ENCODE results near the gene ASMT. TPM values are rescaled to one million over a fixed set of nuclear protein-coding genes. Genes with fewer than 3 reads are reported as not detected.

ASMT gene
- total and polyA plus RNA-seq, 3 donors from 2014 or later: 0.37 to 0.55 TPM; not detected in 1

GRCh38 chrX:1609762-1610161, 5.1 kb upstream of the ASMT start:
- TF ChIP-seq POLR2A (IDR thresholded peaks at IDR 0.05) (no peak), CTCF (IDR thresholded peaks at IDR 0.05) (no peak)
- H3K27me3 ChIP-seq: no peaks in the 10 kb centered on the region
- no peak overlapping the region for H3K27ac ChIP-seq
- no peaks in the 10 kb centered on the region for H3K36me3 ChIP-seq (ENCODE audit: low read depth, missing control alignments)
- no peaks in the 10 kb centered on the region for H3K9me3 ChIP-seq
- DNase-seq: no peak
- WGBS, 2 donors: 78 to 79% methylated on average over 8 to 10 of the region's 10 CpGs
- no peak overlapping the region for H3K4me3 ChIP-seq
- no peaks in the 10 kb centered on the region for H3K4me1 ChIP-seq
- intact Hi-C loops (cut with DNase I; ENCODE audit: low total_unique reads): no loop called here

GRCh38 chrX:1610166-1610565, 4.7 kb upstream of the ASMT start:
- WGBS, 2 donors: 71 to 76% methylated on average over 6 to 15 of the region's 15 CpGs
- Histone ChIP-seq H3K9me3 (no peaks in the 10 kb centered on the region), H3K27ac (no peak overlapping the region), H3K36me3 (ENCODE audit: low read depth, missing control alignments) (no peaks in the 10 kb centered on the region), H3K4me3 (no peak overlapping the region), H3K4me1 (no peaks in the 10 kb centered on the region), H3K27me3 (no peaks in the 10 kb centered on the region)
- intact Hi-C loops (cut with DNase I; ENCODE audit: low total_unique reads): no loop called here
- no peak for DNase-seq
- TF ChIP-seq CTCF (IDR thresholded peaks at IDR 0.05) (no peak), POLR2A (IDR thresholded peaks at IDR 0.05) (no peak)

- no peak overlapping the region for H3K4me3 ChIP-seq
- 85% methylated on average over 12 of the region's 12 CpGs for WGBS, 2 donors
- no peaks in the 10 kb centered on the region for H3K4me1 ChIP-seq
- intact Hi-C loops (cut with DNase I; ENCODE audit: low total_unique reads): no loop called here
- no peaks in the 10 kb centered on the region for H3K36me3 ChIP-seq (ENCODE audit: low read depth, missing control alignments)
- no peaks in the 10 kb centered on the region for H3K9me3 ChIP-seq
- DNase-seq: no peak
- H3K27me3 ChIP-seq: no peaks in the 10 kb centered on the region
- no peak for TF ChIP-seq POLR2A (IDR thresholded peaks at IDR 0.05)
- no peak for TF ChIP-seq CTCF (IDR thresholded peaks at IDR 0.05)
- no peak overlapping the region for H3K27ac ChIP-seq
Measured at GRCh38 chrX:1610736-1611135, 4.1 kb upstream of the ASMT start.

GRCh38 chrX:1612641-1613286, 2.1 kb upstream of the ASMT start:
- Histone ChIP-seq H3K4me1 (no peaks in the 10 kb centered on the region), H3K9me3 (no peaks in the 10 kb centered on the region), H3K36me3 (ENCODE audit: low read depth, missing control alignments) (no peaks in the 10 kb centered on the region), H3K27ac (no peak overlapping the region), H3K27me3 (no peaks in the 10 kb centered on the region), H3K4me3 (no peak overlapping the region)
- TF ChIP-seq POLR2A (IDR thresholded peaks at IDR 0.05) (no peak), CTCF (IDR thresholded peaks at IDR 0.05) (no peak)
- intact Hi-C loops (cut with DNase I; ENCODE audit: low total_unique reads): no loop called here
- DNase-seq: no peak
- 83 to 85% methylated on average over 5 of the region's 5 CpGs for WGBS, 2 donors

GRCh38 chrX:1618689-1619088, 3.8 kb downstream of the ASMT start:
- TF ChIP-seq CTCF (IDR thresholded peaks at IDR 0.05) (no peak), POLR2A (IDR thresholded peaks at IDR 0.05) (no peak)
- H3K4me3 ChIP-seq: no peak overlapping the region
- DNase-seq: no peak
- H3K4me1 ChIP-seq: no peaks in the 10 kb centered on the region
- no peaks in the 10 kb centered on the region for H3K9me3 ChIP-seq
- H3K36me3 ChIP-seq (ENCODE audit: low read depth, missing control alignments): no peaks in the 10 kb centered on the region
- H3K27ac ChIP-seq: no peak overlapping the region
- no peaks in the 10 kb centered on the region for H3K27me3 ChIP-seq
- 69 to 72% methylated on average over 4 of the region's 4 CpGs for WGBS, 2 donors
- intact Hi-C loops (cut with DNase I; ENCODE audit: low total_unique reads): no loop called here

Data from testis (tissue), 3 donors.